ENCODE measurements around the gene HSD17B1. TPM values are rescaled to one million over a fixed set of nuclear protein-coding genes. Genes with fewer than 3 reads are reported as not detected.

HSD17B1 gene
- total RNA-seq, 2 experiments from 2014 or later = 0.19 to 0.29 TPM

- ChIA-PET POLR2A (interaction anchor here (0.6 to 2.8 kb wide), 7 partner anchors 8 to 247 kb away, joined by 3 to 18 read pairs (median 5); partner anchors contain the start of genes BECN1, MLX, RETREG3 and TUBG1), CTCF (interaction anchor here (0.5 to 3.6 kb wide), 31 partner anchors 7 to 656 kb away, joined by 3 to 26 read pairs (median 4); partner anchors contain the start of genes CNTD1, COA3, MLX and PLEKHH3)
Measured at GRCh38 chr17:42577532-42578281, 25.0 kb downstream of the HSD17B1 start, which contains the start of gene PSMC3IP. Gene PSMC3IP (minus strand): TSS chr17:42577729. CDS start chr17:42577686, 43 bp downstream.

GRCh38 chr17:42578282-42578869 lies 25.7 kb downstream of the HSD17B1 start:
- CTCF ChIA-PET = interaction anchor here (0.5 to 3.6 kb wide), 35 partner anchors 8 to 656 kb away, joined by 3 to 26 read pairs (median 4); partner anchors contain the start of genes CNTD1, COA3, MLX and PLEKHH3
- POLR2A ChIA-PET = interaction anchor here (0.6 to 2.8 kb wide), 6 partner anchors 8 to 246 kb away, joined by 3 to 18 read pairs (median 4); partner anchors contain the start of genes BECN1, MLX, RETREG3 and TUBG1

- CTCF ChIA-PET = interaction anchor here (3.3 to 3.6 kb wide), 2 partner anchors 29 to 182 kb away, joined by 17 to 26 read pairs; partner anchors contain the start of genes RAMP2, RETREG3 and TUBG1
- POLR2A ChIA-PET = no interaction called here
Measured at GRCh38 chr17:42579794-42580551, 27.2 kb downstream of the HSD17B1 start.

- ChIA-PET POLR2A (interaction anchor here (0.6 kb wide), 1 partner anchor 9 kb away, joined by 3 read pairs; no protein-coding TSS in a partner anchor), CTCF (interaction anchor here (1.3 kb wide), 1 partner anchor 14 kb away, joined by 3 read pairs; no protein-coding TSS in a partner anchor)
Measured at GRCh38 chr17:42581744-42582270, 29.1 kb downstream of the HSD17B1 start.

GRCh38 chr17:42584880-42585279 lies 32.2 kb downstream of the HSD17B1 start:
- CTCF ChIA-PET = no interaction called here
- POLR2A ChIA-PET = no interaction called here

- ChIA-PET CTCF (interaction anchor here (0.6 kb wide), 1 partner anchor 173 kb away, joined by 3 read pairs; no protein-coding TSS in a partner anchor), POLR2A (no interaction called here)
Measured at GRCh38 chr17:42585353-42585752, 32.6 kb downstream of the HSD17B1 start.

- POLR2A ChIA-PET = interaction anchor here (0.5 kb wide), 1 partner anchor 245 kb away, joined by 3 read pairs; no protein-coding TSS in a partner anchor
- CTCF ChIA-PET = interaction anchor here (0.6 to 2.2 kb wide), 4 partner anchors 8 to 22 kb away, joined by 3 to 10 read pairs (median 4); partner anchors contain the start of gene RETREG3
Measured at GRCh38 chr17:42586514-42587230, 33.9 kb downstream of the HSD17B1 start.

GRCh38 chr17:42590886-42591285 lies 38.2 kb downstream of the HSD17B1 start:
- CTCF ChIA-PET = interaction anchor here (0.6 to 2.5 kb wide), 2 partner anchors 13 to 234 kb away, joined by 3 to 7 read pairs; no protein-coding TSS in a partner anchor
- POLR2A ChIA-PET = interaction anchor here (1.1 kb wide), 1 partner anchor 9 kb away, joined by 3 read pairs; no protein-coding TSS in a partner anchor

GRCh38 chr17:42591411-42591810 lies 38.7 kb downstream of the HSD17B1 start:
- ChIA-PET POLR2A (interaction anchor here (1.1 kb wide), 1 partner anchor 10 kb away, joined by 3 read pairs; no protein-coding TSS in a partner anchor), CTCF (interaction anchor here (0.6 to 2.5 kb wide), 2 partner anchors 13 to 234 kb away, joined by 3 to 7 read pairs; no protein-coding TSS in a partner anchor)

- POLR2A ChIA-PET = interaction anchor here (0.5 kb wide), 1 partner anchor 36 kb away, joined by 3 read pairs; no protein-coding TSS in a partner anchor
- CTCF ChIA-PET = interaction anchor here (0.8 kb wide), 1 partner anchor 1608 kb away, joined by 5 read pairs; no protein-coding TSS in a partner anchor
Measured at GRCh38 chr17:42596386-42596785, 43.7 kb downstream of the HSD17B1 start.

- POLR2A ChIA-PET = interaction anchor here (0.5 to 1.3 kb wide), 2 partner anchors 13 to 733 kb away, joined by 3 to 7 read pairs; partner anchors contain the start of gene KLHL11
- CTCF ChIA-PET = interaction anchor here (1.1 kb wide), 1 partner anchor 21 kb away, joined by 8 read pairs; the partner anchor contains the start of gene PSMC3IP
Measured at GRCh38 chr17:42598905-42599304, 46.2 kb downstream of the HSD17B1 start.

GRCh38 chr17:42603318-42603717 lies 50.6 kb downstream of the HSD17B1 start:
- POLR2A ChIA-PET = no interaction called here

More at GRCh38 chr17:42603318-42603717, 50.6 kb downstream of the HSD17B1 start:
- CTCF ChIA-PET = no interaction called here

Other genes with a start within 250 kb of the HSD17B1 start
- 100 to 1,000 TPM; 179 TPM for gene STAT3, start 164.5 kb upstream of the HSD17B1 start, total RNA-seq
- under 1 TPM; 0.51 to 0.78 TPM for gene CAVIN1, start 129.7 kb upstream of the HSD17B1 start, total RNA-seq
- gene ATP6V0A1, start 94.0 kb upstream of the HSD17B1 start, total RNA-seq = 1 to 10 TPM; 3.3 to 3.4 TPM
- gene NAGLU, start 16.7 kb upstream of the HSD17B1 start, total RNA-seq = 10 to 100 TPM; 15.0 to 17.6 TPM
- 100 to 1,000 TPM; 118 to 120 TPM for gene COASY, start 9.2 kb downstream of the HSD17B1 start, total RNA-seq
- gene MLX, start 14.2 kb downstream of the HSD17B1 start, total RNA-seq = 10 to 100 TPM; 59.9 to 66.2 TPM
- 10 to 100 TPM; 37.0 to 42.1 TPM for gene PSMC3IP, start 24.8 kb downstream of the HSD17B1 start, total RNA-seq
- 10 to 100 TPM; 29.6 to 30.2 TPM for gene RETREG3, start 56.5 kb downstream of the HSD17B1 start, total RNA-seq
- 100 to 1,000 TPM; 118 to 123 TPM for gene TUBG1, start 56.8 kb downstream of the HSD17B1 start, total RNA-seq
- 10 to 100 TPM; 11.4 to 12.9 TPM for gene TUBG2, start 106.4 kb downstream of the HSD17B1 start, total RNA-seq
- gene PLEKHH3, start 124.1 kb downstream of the HSD17B1 start, total RNA-seq = 1 to 10 TPM; 1.0 to 1.4 TPM
- gene CCR10, start 128.9 kb downstream of the HSD17B1 start, total RNA-seq = under 1 TPM; 0.10 to 0.38 TPM
- gene CNTNAP1, start 129.6 kb downstream of the HSD17B1 start, total RNA-seq = 1 to 10 TPM; 2.9 to 3.8 TPM
- 10 to 100 TPM; 27.2 to 29.2 TPM for gene EZH1, start 192.1 kb downstream of the HSD17B1 start, total RNA-seq
- not detected for gene RAMP2, start 208.3 kb downstream of the HSD17B1 start, total RNA-seq
- 10 to 100 TPM; 95.2 to 96.5 TPM for gene VPS25, start 220.5 kb downstream of the HSD17B1 start, total RNA-seq
- gene WNK4, start 227.7 kb downstream of the HSD17B1 start, total RNA-seq = under 1 TPM; 0.23 to 0.38 TPM
- gene COA3, start 245.8 kb downstream of the HSD17B1 start, total RNA-seq = 10 to 100 TPM; 54.0 to 56.7 TPM
- gene CNTD1, start 245.9 kb downstream of the HSD17B1 start, total RNA-seq = not detected